ENCODE measurements around the gene HGD. TPM values are rescaled to one million over a fixed set of nuclear protein-coding genes. Genes with fewer than 3 reads are reported as not detected.

The HGD gene
- total and polyA plus RNA-seq, 10 of the 15 experiments (the other 5 are each of a cell fraction or from before 2014, with no cell fraction given) = 0.18 to 0.81 (median 0.40) TPM; not detected in 6

- Histone ChIP-seq H3K9me3 (replicated peaks; ENCODE audit: control insufficient read depth, insufficient read depth, low read length) (no peaks in the 10 kb centered on the region), H3K9ac (ENCODE audit: control insufficient read depth, insufficient read depth, low read length) (no peak overlapping the region), H3K79me2 (ENCODE audit: control insufficient read depth, insufficient read depth, low read length) (no peaks in the 10 kb centered on the region), H3K4me3 (no peak overlapping the region), H3K4me2 (ENCODE audit: control insufficient read depth, insufficient read depth) (no peak overlapping the region), H2AFZ (ENCODE audit: control insufficient read depth, low read depth, low read length) (no peak overlapping the region), H3K27me3 (replicated peaks in 1 of 2; ENCODE audit: control insufficient read depth in 2 of 2, insufficient read depth in 2 of 2, low read length in 1 of 2) (no peaks in the 10 kb centered on the region), H3K27ac (ENCODE audit: control insufficient read depth, insufficient read depth) (no peak overlapping the region), H3K4me1 (ENCODE audit: control insufficient read depth, insufficient read depth, low read length) (no peaks in the 10 kb centered on the region), H4K20me1 (ENCODE audit: control insufficient read depth, insufficient read depth) (no peaks in the 10 kb centered on the region), H3K36me3 (ENCODE audit: control insufficient read depth in 2 of 2, insufficient read depth in 2 of 2, low read length in 1 of 2) (no peaks in the 10 kb centered on the region)
- DNase-seq (ENCODE audit: low read depth, low spot score) (no peak), FAIRE-seq (no peak), ATAC-seq (no peak)
- in situ Hi-C loops (cut with MboI) (no loop called here), intact Hi-C loops (cut with micrococcal nuclease; ENCODE audit: unreplicated experiment) (no loop called here)
- TF ChIP-seq NBN (IDR thresholded peaks at IDR 0.05) (no peak), HDAC2 (IDR thresholded peaks at IDR 0.05) (no peak), SIX5 (IDR thresholded peaks at IDR 0.05; ENCODE audit: low read depth, low read length, severe bottlenecking) (no peak), TCF12 (IDR thresholded peaks at IDR 0.05; ENCODE audit: low read depth, low read length) (no peak), SREBF1 (IDR thresholded peaks at IDR 0.05; ENCODE audit: low read length) (no peak), NFIC (IDR thresholded peaks at IDR 0.05; ENCODE audit: low read depth, low read length) (no peak), ESRRA (IDR thresholded peaks at IDR 0.05; ENCODE audit: low read length) (no peak), EP300 (IDR thresholded peaks at IDR 0.05; ENCODE audit: borderline replicate concordance in 1 of 2, control insufficient read depth in 1 of 2, low read depth in 2 of 2, low read length in 2 of 2) (no peak), NFXL1 (IDR thresholded peaks at IDR 0.05; ENCODE audit: borderline replicate concordance) (no peak), HDAC6 (IDR thresholded peaks at IDR 0.05; ENCODE audit: unreplicated experiment) (no peak), STAT1 (conservative IDR thresholded peaks at IDR 0.05) (no peak), RELA (IDR thresholded peaks at IDR 0.05; ENCODE audit: borderline replicate concordance, partially characterized antibody) (no peak)
- TF ChIP-seq, protein P1, sequence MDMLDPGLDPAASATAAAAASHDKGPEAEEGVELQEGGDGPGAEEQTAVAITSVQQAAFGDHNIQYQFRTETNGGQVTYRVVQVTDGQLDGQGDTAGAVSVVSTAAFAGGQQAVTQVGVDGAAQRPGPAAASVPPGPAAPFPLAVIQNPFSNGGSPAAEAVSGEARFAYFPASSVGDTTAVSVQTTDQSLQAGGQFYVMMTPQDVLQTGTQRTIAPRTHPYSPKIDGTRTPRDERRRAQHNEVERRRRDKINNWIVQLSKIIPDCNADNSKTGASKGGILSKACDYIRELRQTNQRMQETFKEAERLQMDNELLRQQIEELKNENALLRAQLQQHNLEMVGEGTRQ (IDR thresholded peaks at IDR 0.05; ENCODE audit: borderline replicate concordance, low read depth, low read length) = no peak
- TF ChIP-seq, protein P2, sequence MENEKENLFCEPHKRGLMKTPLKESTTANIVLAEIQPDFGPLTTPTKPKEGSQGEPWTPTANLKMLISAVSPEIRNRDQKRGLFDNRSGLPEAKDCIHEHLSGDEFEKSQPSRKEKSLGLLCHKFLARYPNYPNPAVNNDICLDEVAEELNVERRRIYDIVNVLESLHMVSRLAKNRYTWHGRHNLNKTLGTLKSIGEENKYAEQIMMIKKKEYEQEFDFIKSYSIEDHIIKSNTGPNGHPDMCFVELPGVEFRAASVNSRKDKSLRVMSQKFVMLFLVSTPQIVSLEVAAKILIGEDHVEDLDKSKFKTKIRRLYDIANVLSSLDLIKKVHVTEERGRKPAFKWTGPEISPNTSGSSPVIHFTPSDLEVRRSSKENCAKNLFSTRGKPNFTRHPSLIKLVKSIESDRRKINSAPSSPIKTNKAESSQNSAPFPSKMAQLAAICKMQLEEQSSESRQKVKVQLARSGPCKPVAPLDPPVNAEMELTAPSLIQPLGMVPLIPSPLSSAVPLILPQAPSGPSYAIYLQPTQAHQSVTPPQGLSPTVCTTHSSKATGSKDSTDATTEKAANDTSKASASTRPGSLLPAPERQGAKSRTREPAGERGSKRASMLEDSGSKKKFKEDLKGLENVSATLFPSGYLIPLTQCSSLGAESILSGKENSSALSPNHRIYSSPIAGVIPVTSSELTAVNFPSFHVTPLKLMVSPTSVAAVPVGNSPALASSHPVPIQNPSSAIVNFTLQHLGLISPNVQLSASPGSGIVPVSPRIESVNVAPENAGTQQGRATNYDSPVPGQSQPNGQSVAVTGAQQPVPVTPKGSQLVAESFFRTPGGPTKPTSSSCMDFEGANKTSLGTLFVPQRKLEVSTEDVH (IDR thresholded peaks at IDR 0.05; ENCODE audit: low read depth, partially characterized antibody) = no peak
- ChIA-PET SMC1A (ENCODE audit: uncharacterized antibody, unreplicated experiment) (interaction anchor here (1.2 kb wide), 1 partner anchor 148 kb away, joined by 3 read pairs; no protein-coding TSS in a partner anchor), POLR2A (no interaction called here), CTCF (no interaction called here), RAD21 (ENCODE audit: unreplicated experiment) (no interaction called here)
- BruUV-seq (replicated peaks) = no TSS peak
- WGBS (ENCODE audit: insufficient coverage, insufficient replicate concordance, low lambda C conversion rate, missing lambda C conversion rate) = 20% methylated on average over 5 of the region's 5 CpGs
Measured at GRCh38 chr3:120645083-120645845, 36.8 kb downstream of the HGD start.

Measured in GM12878 (cell line).